DND-41 (cell line): ENCODE measurements around the gene IGSF23.

Experiments used
- CTCF ChIP-seq: IDR thresholded peaks from 2 replicates; pipeline ENCODE4 v1.5.1; 2012; ENCODE audit warnings: borderline replicate concordance, low read length, moderate library complexity, mild to moderate bottlenecking; ENCODE audit not compliant: poor library complexity, severe bottlenecking; ENCODE audit errors: extremely low read depth
- EZH2 ChIP-seq: IDR thresholded peaks from 3 replicates; pipeline ENCODE4 v1.6.1; 2012; ENCODE audit warnings: borderline replicate concordance, low read depth, mild to moderate bottlenecking, moderate library complexity, low read length, inconsistent platforms; ENCODE audit not compliant: severe bottlenecking

GRCh38 chr19:44658069-44658733, 44.8 kb downstream of the IGSF23 start:
- TF ChIP-seq CTCF (no peak), EZH2 (no peak)
